HEK293 (cell line): ENCODE measurements around the gene PCID2.

ENCODE experiments used
- CTCF ChIA-PET: fragments of 350-600 bp; formaldehyde crosslinking; extraction: SDS; loops from one replicate; lab custom pipeline; 2021; ENCODE audit warnings: antibody characterized with exemption; lab: Yijun Ruan, JAX
- POLR2A ChIA-PET: fragments of 300-600 bp; formaldehyde crosslinking; extraction: SDS; loops from one replicate; lab custom pipeline; 2020; ENCODE audit warnings: antibody characterized with exemption, inconsistent platforms; lab: Yijun Ruan, JAX
- H3K27ac ChIP-seq: fragments of 200-500 bp; sonication (Bioruptor generic); 2 replicates; pipeline ENCODE4 v1.5.1; 2014; ENCODE audit warnings: low read depth, low read length, control low read depth, inconsistent platforms; ENCODE audit errors: extremely low read depth
- H3K36me3 ChIP-seq, 2 experiments: fragments of 200-500 bp in 1 of 2; sonication (Bioruptor generic) in 1 of 2; 1 replicate in 1 of 2; 2 replicates in 1 of 2; pipeline ENCODE4 v1.5.1; 2014 to 2017; ENCODE audit warnings: inconsistent platforms in 2 of 2, low read length in 2 of 2; ENCODE audit not compliant: control insufficient read depth in 2 of 2, insufficient read depth in 1 of 2
- H3K4me1 ChIP-seq: fragments of 200-500 bp; sonication (Bioruptor generic); 2 replicates; pipeline ENCODE4 v1.5.1; 2014; ENCODE audit warnings: mild to moderate bottlenecking, low read length, inconsistent platforms; ENCODE audit not compliant: control insufficient read depth, insufficient read depth
- H3K4me3 ChIP-seq: 2 replicates; pipeline ENCODE4 v1.5.1; 2011; ENCODE audit warnings: low read depth, mild to moderate bottlenecking, control low read depth, low read length, moderate library complexity
- H3K9me3 ChIP-seq: fragments of 200-500 bp; sonication (Bioruptor generic); 2 replicates; pipeline ENCODE4 v1.5.1; 2014; ENCODE audit warnings: low read depth, low read length, inconsistent platforms; ENCODE audit not compliant: control insufficient read depth, insufficient read depth
- GLI4 ChIP-seq: fragments of 450-650 bp; formaldehyde crosslinking; IDR thresholded peaks from 2 replicates; pipeline ENCODE4 v1.5.1; 2016; ENCODE audit warnings: missing biosample characterization, missing genetic modification characterization
- KLF10 ChIP-seq: fragments of 450-650 bp; IDR thresholded peaks from 2 replicates; pipeline ENCODE4 v1.5.1; 2018; ENCODE audit warnings: missing biosample characterization, mild to moderate bottlenecking, missing genetic modification characterization
- SALL2 ChIP-seq: fragments of 450-650 bp; formaldehyde crosslinking; IDR thresholded peaks from 2 replicates; pipeline ENCODE4 v1.5.0; 2017; ENCODE audit warnings: missing biosample characterization, mild to moderate bottlenecking, missing genetic modification characterization, borderline replicate concordance
- ZBTB11 ChIP-seq: fragments of 450-650 bp; formaldehyde crosslinking; conservative IDR thresholded peaks from 2 replicates; pipeline ENCODE4 v1.5.1; 2016; ENCODE audit warnings: low read depth, missing biosample characterization, missing genetic modification characterization
- ZBTB7A ChIP-seq: fragments of 450-650 bp; formaldehyde crosslinking; IDR thresholded peaks from 2 replicates; pipeline ENCODE4 v1.5.1; 2016; ENCODE audit warnings: low read depth, missing biosample characterization, missing genetic modification characterization
- ZNF132 ChIP-seq: fragments of 450-650 bp; formaldehyde crosslinking; IDR thresholded peaks from 2 replicates; pipeline ENCODE4 v1.5.1; 2017; ENCODE audit warnings: missing biosample characterization, missing genetic modification characterization, borderline replicate concordance
- ZNF211 ChIP-seq: fragments of 450-650 bp; formaldehyde crosslinking; IDR thresholded peaks from 2 replicates; pipeline ENCODE4 v1.5.1; 2016; ENCODE audit warnings: low read depth, missing biosample characterization, missing genetic modification characterization
- ZNF248 ChIP-seq: fragments of 450-650 bp; formaldehyde crosslinking; IDR thresholded peaks from 2 replicates; pipeline ENCODE4 v1.5.1; 2017; ENCODE audit warnings: missing biosample characterization, missing genetic modification characterization
- ZNF280C ChIP-seq: fragments of 450-650 bp; formaldehyde crosslinking; IDR thresholded peaks from 2 replicates; pipeline ENCODE4 v1.5.1; 2016; ENCODE audit warnings: missing biosample characterization, missing genetic modification characterization
- ZNF324 ChIP-seq: fragments of 450-650 bp; formaldehyde crosslinking; IDR thresholded peaks from 2 replicates; pipeline ENCODE4 v1.5.1; 2016; ENCODE audit warnings: missing biosample characterization, missing genetic modification characterization
- ZNF341 ChIP-seq: fragments of 450-650 bp; formaldehyde crosslinking; IDR thresholded peaks from 2 replicates; pipeline ENCODE4; 2016; ENCODE audit warnings: low read depth, missing biosample characterization, missing genetic modification characterization
- ZNF416 ChIP-seq: fragments of 450-650 bp; formaldehyde crosslinking; IDR thresholded peaks from 2 replicates; pipeline ENCODE4 v1.5.1; 2016; ENCODE audit warnings: missing biosample characterization, missing genetic modification characterization
- ZNF423 ChIP-seq: fragments of 450-650 bp; formaldehyde crosslinking; IDR thresholded peaks from 2 replicates; pipeline ENCODE4 v1.5.1; 2016; ENCODE audit warnings: missing biosample characterization, missing genetic modification characterization
- ZNF600 ChIP-seq: fragments of 450-650 bp; formaldehyde crosslinking; IDR thresholded peaks from 2 replicates; pipeline ENCODE4 v1.5.1; 2016; ENCODE audit warnings: missing biosample characterization, missing genetic modification characterization
- ZSCAN4 ChIP-seq: fragments of 450-650 bp; formaldehyde crosslinking; IDR thresholded peaks from 2 replicates; pipeline ENCODE4 v1.5.1; 2017; ENCODE audit warnings: missing biosample characterization, missing genetic modification characterization
- TF ChIP-seq, protein P1 (sequence below): fragments of 450-650 bp; IDR thresholded peaks from 2 replicates; pipeline ENCODE4 v1.5.1; 2018; ENCODE audit warnings: missing biosample characterization, missing genetic modification characterization
- TF ChIP-seq, protein P2 (sequence below): fragments of 450-650 bp; formaldehyde crosslinking; IDR thresholded peaks from 2 replicates; pipeline ENCODE4 v1.5.1; 2016; ENCODE audit warnings: missing biosample characterization, missing genetic modification characterization
- TF ChIP-seq, protein P3 (sequence below): fragments of 450-650 bp; formaldehyde crosslinking; IDR thresholded peaks from 2 replicates; pipeline ENCODE4 v1.5.1; 2016; ENCODE audit warnings: missing biosample characterization, missing genetic modification characterization
- TF ChIP-seq, protein P4 (sequence below): fragments of 450-650 bp; formaldehyde crosslinking; IDR thresholded peaks from 2 replicates; pipeline ENCODE4 v1.5.1; 2016; ENCODE audit warnings: missing biosample characterization, missing genetic modification characterization

Gene PCID2

GRCh38 chr13:113168211-113168610 is 40.3 kb downstream of the PCID2 start:
- ChIA-PET CTCF (no interaction called here), POLR2A (no interaction called here)
- TF ChIP-seq ZNF324 (tag by site-specific recombination) (no peak), GLI4 (tag by site-specific recombination) (no peak), ZNF341 (tag by site-specific recombination) (no peak), ZNF600 (tag by site-specific recombination) (no peak), KLF10 (tag by site-specific recombination) (no peak), ZNF416 (tag by site-specific recombination) (no peak), ZSCAN4 (no peak)
- TF ChIP-seq, protein P1, sequence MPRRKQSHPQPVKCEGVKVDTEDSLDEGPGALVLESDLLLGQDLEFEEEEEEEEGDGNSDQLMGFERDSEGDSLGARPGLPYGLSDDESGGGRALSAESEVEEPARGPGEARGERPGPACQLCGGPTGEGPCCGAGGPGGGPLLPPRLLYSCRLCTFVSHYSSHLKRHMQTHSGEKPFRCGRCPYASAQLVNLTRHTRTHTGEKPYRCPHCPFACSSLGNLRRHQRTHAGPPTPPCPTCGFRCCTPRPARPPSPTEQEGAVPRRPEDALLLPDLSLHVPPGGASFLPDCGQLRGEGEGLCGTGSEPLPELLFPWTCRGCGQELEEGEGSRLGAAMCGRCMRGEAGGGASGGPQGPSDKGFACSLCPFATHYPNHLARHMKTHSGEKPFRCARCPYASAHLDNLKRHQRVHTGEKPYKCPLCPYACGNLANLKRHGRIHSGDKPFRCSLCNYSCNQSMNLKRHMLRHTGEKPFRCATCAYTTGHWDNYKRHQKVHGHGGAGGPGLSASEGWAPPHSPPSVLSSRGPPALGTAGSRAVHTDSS (tag by site-specific recombination) = no peak
- Histone ChIP-seq H3K4me3 (no peak overlapping the region), H3K36me3 (peaks cover 0 to 35% of the 10 kb centered on the region in 2 experiments; a peak in 2 of 3 replicates), H3K4me1 (no peaks in the 10 kb centered on the region), H3K9me3 (no peaks in the 10 kb centered on the region), H3K27ac (no peak overlapping the region)

DNA sequence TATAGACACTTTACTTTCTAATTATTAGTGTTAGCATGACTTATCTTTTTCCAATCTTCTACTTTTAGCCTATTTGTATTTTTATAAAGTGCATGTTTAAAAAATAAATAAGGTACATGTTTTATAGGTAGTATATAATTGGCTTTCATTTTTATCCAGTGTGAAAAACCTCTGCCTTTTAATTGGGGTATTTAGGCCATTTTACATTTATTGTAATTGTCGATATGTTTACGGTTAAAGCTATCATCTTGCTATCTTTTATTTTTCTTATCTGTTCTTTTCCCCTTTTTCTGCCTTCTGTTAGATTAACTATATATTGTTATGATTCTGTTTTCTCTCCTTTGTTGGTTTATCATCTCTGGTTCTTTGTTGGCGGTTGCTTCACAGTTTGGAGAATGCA is 40.9 kb downstream of the PCID2 start:
- no peak overlapping the region for H3K4me3 ChIP-seq
- no peaks in the 10 kb centered on the region for H3K4me1 ChIP-seq
- POLR2A ChIA-PET = no interaction called here
- H3K36me3 ChIP-seq = peaks cover 0 to 28% of the 10 kb centered on the region in 2 experiments; a peak in 2 of 3 replicates
- no peaks in the 10 kb centered on the region for H3K9me3 ChIP-seq
- CTCF ChIA-PET = no interaction called here
- no peak overlapping the region for H3K27ac ChIP-seq
- TF ChIP-seq ZBTB7A (tag by site-specific recombination) (no peak), ZNF423 (tag by site-specific recombination) (no peak), ZNF416 (tag by site-specific recombination) (no peak), ZNF248 (no peak), ZNF341 (tag by site-specific recombination) (no peak), ZNF211 (tag by site-specific recombination) (no peak), ZNF132 (tag by site-specific recombination) (no peak), SALL2 (tag by site-specific recombination) (no peak), ZNF280C (no peak), ZBTB11 (no peak)
- TF ChIP-seq, protein P2, sequence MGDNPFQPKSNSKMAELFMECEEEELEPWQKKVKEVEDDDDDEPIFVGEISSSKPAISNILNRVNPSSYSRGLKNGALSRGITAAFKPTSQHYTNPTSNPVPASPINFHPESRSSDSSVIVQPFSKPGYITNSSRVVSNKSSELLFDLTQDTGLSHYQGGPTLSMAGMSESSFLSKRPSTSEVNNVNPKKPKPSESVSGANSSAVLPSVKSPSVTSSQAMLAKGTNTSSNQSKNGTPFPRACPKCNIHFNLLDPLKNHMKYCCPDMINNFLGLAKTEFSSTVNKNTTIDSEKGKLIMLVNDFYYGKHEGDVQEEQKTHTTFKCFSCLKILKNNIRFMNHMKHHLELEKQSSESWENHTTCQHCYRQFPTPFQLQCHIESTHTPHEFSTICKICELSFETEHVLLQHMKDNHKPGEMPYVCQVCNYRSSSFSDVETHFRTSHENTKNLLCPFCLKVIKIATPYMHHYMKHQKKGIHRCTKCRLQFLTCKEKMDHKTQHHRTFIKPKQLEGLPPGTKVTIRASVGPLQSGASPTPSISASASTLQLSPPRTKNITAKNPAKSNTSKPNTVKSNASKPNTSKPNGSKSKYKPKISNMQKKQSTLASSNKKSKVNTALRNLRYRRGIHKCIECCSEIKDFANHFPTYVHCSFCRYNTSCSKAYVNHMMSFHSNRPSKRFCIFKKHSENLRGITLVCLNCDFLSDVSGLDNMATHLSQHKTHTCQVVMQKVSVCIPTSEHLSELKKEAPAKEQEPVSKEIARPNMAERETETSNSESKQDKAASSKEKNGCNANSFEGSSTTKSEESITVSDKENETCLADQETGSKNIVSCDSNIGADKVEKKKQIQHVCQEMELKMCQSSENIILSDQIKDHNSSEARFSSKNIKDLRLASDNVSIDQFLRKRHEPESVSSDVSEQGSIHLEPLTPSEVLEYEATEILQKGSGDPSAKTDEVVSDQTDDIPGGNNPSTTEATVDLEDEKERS = no peak
- TF ChIP-seq, protein P3, sequence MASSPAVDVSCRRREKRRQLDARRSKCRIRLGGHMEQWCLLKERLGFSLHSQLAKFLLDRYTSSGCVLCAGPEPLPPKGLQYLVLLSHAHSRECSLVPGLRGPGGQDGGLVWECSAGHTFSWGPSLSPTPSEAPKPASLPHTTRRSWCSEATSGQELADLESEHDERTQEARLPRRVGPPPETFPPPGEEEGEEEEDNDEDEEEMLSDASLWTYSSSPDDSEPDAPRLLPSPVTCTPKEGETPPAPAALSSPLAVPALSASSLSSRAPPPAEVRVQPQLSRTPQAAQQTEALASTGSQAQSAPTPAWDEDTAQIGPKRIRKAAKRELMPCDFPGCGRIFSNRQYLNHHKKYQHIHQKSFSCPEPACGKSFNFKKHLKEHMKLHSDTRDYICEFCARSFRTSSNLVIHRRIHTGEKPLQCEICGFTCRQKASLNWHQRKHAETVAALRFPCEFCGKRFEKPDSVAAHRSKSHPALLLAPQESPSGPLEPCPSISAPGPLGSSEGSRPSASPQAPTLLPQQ (tag by site-specific recombination) = no peak
- TF ChIP-seq, protein P4, sequence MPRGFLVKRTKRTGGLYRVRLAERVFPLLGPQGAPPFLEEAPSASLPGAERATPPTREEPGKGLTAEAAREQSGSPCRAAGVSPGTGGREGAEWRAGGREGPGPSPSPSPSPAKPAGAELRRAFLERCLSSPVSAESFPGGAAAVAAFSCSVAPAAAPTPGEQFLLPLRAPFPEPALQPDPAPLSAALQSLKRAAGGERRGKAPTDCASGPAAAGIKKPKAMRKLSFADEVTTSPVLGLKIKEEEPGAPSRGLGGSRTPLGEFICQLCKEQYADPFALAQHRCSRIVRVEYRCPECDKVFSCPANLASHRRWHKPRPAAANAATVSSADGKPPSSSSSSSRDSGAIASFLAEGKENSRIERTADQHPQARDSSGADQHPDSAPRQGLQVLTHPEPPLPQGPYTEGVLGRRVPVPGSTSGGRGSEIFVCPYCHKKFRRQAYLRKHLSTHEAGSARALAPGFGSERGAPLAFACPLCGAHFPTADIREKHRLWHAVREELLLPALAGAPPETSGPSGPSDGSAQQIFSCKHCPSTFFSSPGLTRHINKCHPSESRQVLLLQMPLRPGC (tag by site-specific recombination) = no peak
